GM18873 (cell line): Measurements from ENCODE around the gene FAM114A2.

ENCODE experiments used
- ATAC-seq: cut with Tn5 transposase; IDR thresholded peaks from one replicate; pipeline ENCODE4 v1.9.1; 2021; ENCODE audit warnings: mild to moderate bottlenecking, moderate library complexity, moderate number of reproducible peaks; ENCODE audit not compliant: unreplicated experiment, low FRiP score

FAM114A2 gene

GRCh38 chr5:153953411-153953810 is 85.3 kb downstream of the FAM114A2 start:
- ATAC-seq = no peak

GRCh38 chr5:153952893-153953292 is 85.8 kb downstream of the FAM114A2 start:
- no peak for ATAC-seq

DNA sequence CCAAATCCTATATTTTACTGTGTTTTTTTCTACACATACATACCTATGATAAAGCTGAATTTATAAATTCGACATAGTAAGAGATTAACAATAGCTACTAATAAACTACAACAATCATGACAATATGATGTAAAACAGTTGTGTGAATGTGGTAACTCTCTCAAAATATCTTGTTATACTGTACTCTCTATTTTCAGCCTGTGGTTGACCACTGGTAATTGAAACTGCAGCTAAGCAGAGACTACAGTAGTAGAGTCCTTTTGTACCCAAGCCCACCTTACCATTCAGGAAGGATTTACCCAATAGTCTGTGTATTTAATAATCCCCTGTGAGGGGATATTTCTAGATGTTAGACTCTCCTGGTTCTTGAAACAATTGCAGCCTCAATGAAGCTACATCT is 86.7 kb downstream of the FAM114A2 start:
- ATAC-seq = no peak

- ATAC-seq = no peak
Observed at GRCh38 chr5:153941265-153941664, 97.4 kb downstream of the FAM114A2 start.
